OCI-LY1 (cell line): Measurements from ENCODE around the gene RARRES1.

ENCODE experiments used
- H2AFZ ChIP-seq: fragments of 200-600 bp; sonication (generic), shearing (Covaris generic); 2 replicates; pipeline ENCODE4 v1.6.0; 2014; ENCODE audit warnings: antibody characterized with exemption, mild to moderate bottlenecking, low read length
- H3F3A ChIP-seq: fragments of 200-600 bp; sonication (generic), shearing (Covaris generic); 2 replicates; pipeline ENCODE4 v1.6.0; 2014; ENCODE audit warnings: mild to moderate bottlenecking, antibody characterized with exemption, low read length, moderate library complexity; ENCODE audit not compliant: insufficient read depth
- H3K27ac ChIP-seq: fragments of 200-600 bp; sonication (generic); 2 replicates; pipeline ENCODE4 v1.5.1; 2014; ENCODE audit warnings: low read length, mixed run types, mild to moderate bottlenecking, low read depth; ENCODE audit not compliant: poor library complexity, severe bottlenecking
- H3K27me3 ChIP-seq: fragments of 200-600 bp; sonication (generic); 2 replicates; pipeline ENCODE4 v1.6.0; 2014; ENCODE audit warnings: antibody characterized with exemption, mild to moderate bottlenecking, low read length, moderate library complexity; ENCODE audit not compliant: insufficient read depth
- H3K36me3 ChIP-seq: fragments of 200-600 bp; sonication (generic); 2 replicates; pipeline ENCODE4 v1.6.1; 2014; ENCODE audit warnings: mild to moderate bottlenecking, antibody characterized with exemption, low read length, moderate library complexity, mixed read lengths; ENCODE audit not compliant: insufficient read depth
- H3K4me1 ChIP-seq: fragments of 200-600 bp; sonication (generic); 2 replicates; pipeline ENCODE4 v1.5.1; 2014; ENCODE audit warnings: mild to moderate bottlenecking, low read length, moderate library complexity; ENCODE audit not compliant: insufficient read depth, severe bottlenecking
- H3K4me2 ChIP-seq: fragments of 200-600 bp; sonication (generic), shearing (Covaris generic); 2 replicates; pipeline ENCODE4 v1.6.1; 2014; ENCODE audit warnings: low read length
- H3K4me3 ChIP-seq: fragments of 200-600 bp; sonication (generic); 2 replicates; pipeline ENCODE4 v1.5.1; 2014; ENCODE audit warnings: low read length, low read depth, mild to moderate bottlenecking, mixed read lengths; ENCODE audit not compliant: poor library complexity, severe bottlenecking
- H3K79me2 ChIP-seq: fragments of 200-600 bp; shearing (Covaris generic); 2 replicates; pipeline ENCODE4 v1.6.1; 2016; ENCODE audit warnings: mixed run types, low read length, mixed read lengths; ENCODE audit not compliant: insufficient read depth
- H3K9ac ChIP-seq: fragments of 200-600 bp; sonication (generic), shearing (Covaris generic); 2 replicates; pipeline ENCODE4 v1.6.1; 2014; ENCODE audit warnings: mild to moderate bottlenecking, low read length, mixed read lengths
- H3K9me2 ChIP-seq: fragments of 200-600 bp; sonication (generic), shearing (Covaris generic); 2 replicates; pipeline ENCODE4 v1.6.1; 2014; ENCODE audit warnings: low read depth, mild to moderate bottlenecking, low read length, mixed read lengths
- H3K9me3 ChIP-seq: fragments of 200-600 bp; shearing (Covaris generic); 2 replicates; pipeline ENCODE4 v1.6.1; 2014; ENCODE audit warnings: low read length, mixed read lengths
- H4K20me1 ChIP-seq: fragments of 200-600 bp; sonication (generic), shearing (Covaris generic); 2 replicates; pipeline ENCODE4 v1.6.0; 2016; ENCODE audit warnings: mild to moderate bottlenecking, low read length; ENCODE audit not compliant: insufficient read depth
- CTCF ChIP-seq: fragments of 200-600 bp; sonication (generic), shearing (Covaris generic); IDR thresholded peaks from 2 replicates; pipeline ENCODE4 v1.5.1; 2017; ENCODE audit warnings: mild to moderate bottlenecking, antibody characterized with exemption, low read length, moderate library complexity, mixed read lengths
- EZH2 ChIP-seq: fragments of 200-600 bp; sonication (generic), shearing (Covaris generic); IDR thresholded peaks from 2 replicates; pipeline ENCODE4 v1.8.0; 2017; ENCODE audit warnings: borderline replicate concordance, mixed run types, mild to moderate bottlenecking, antibody characterized with exemption, low read length, moderate library complexity, mixed read lengths

The RARRES1 gene

GRCh38 chr3:158751316-158751715, 19.1 kb upstream of the RARRES1 start:
- Histone ChIP-seq H3K36me3 (no peaks in the 10 kb centered on the region), H3K4me2 (no peak overlapping the region), H3K9me2 (no peaks in the 10 kb centered on the region), H3K27ac (no peak overlapping the region), H3K9ac (no peak overlapping the region), H3K27me3 (no peaks in the 10 kb centered on the region), H3F3A (no peaks in the 10 kb centered on the region), H2AFZ (no peak overlapping the region), H3K79me2 (no peaks in the 10 kb centered on the region), H4K20me1 (no peaks in the 10 kb centered on the region), H3K4me3 (no peak overlapping the region), H3K4me1 (peaks cover 15% of the 10 kb centered on the region), H3K9me3 (no peaks in the 10 kb centered on the region)
- no peak for TF ChIP-seq CTCF
- no peak for TF ChIP-seq EZH2

GRCh38 chr3:158750016-158750415, 17.8 kb upstream of the RARRES1 start:
- no peak overlapping the region for H3K27ac ChIP-seq
- H3K36me3 ChIP-seq: no peaks in the 10 kb centered on the region
- no peaks in the 10 kb centered on the region for H3K27me3 ChIP-seq
- H3F3A ChIP-seq: no peaks in the 10 kb centered on the region
- no peaks in the 10 kb centered on the region for H3K9me3 ChIP-seq
- no peak overlapping the region for H3K4me2 ChIP-seq
- no peaks in the 10 kb centered on the region for H3K9me2 ChIP-seq
- H4K20me1 ChIP-seq: no peaks in the 10 kb centered on the region
- H3K9ac ChIP-seq: no peak overlapping the region
- peaks cover 15% of the 10 kb centered on the region for H3K4me1 ChIP-seq
- no peak overlapping the region for H3K4me3 ChIP-seq
- no peak for TF ChIP-seq EZH2
- TF ChIP-seq CTCF: no peak
- no peak overlapping the region for H2AFZ ChIP-seq
- H3K79me2 ChIP-seq: no peaks in the 10 kb centered on the region

GRCh38 chr3:158749526-158749925, 17.3 kb upstream of the RARRES1 start:
- Histone ChIP-seq H3K4me3 (no peak overlapping the region), H3K36me3 (no peaks in the 10 kb centered on the region), H3K27me3 (no peaks in the 10 kb centered on the region), H3K4me2 (no peak overlapping the region), H2AFZ (no peak overlapping the region), H3K9ac (no peak overlapping the region), H3K27ac (no peak overlapping the region), H3K9me2 (no peaks in the 10 kb centered on the region), H3K9me3 (no peaks in the 10 kb centered on the region), H3F3A (no peaks in the 10 kb centered on the region), H3K79me2 (no peaks in the 10 kb centered on the region), H3K4me1 (peaks cover 15% of the 10 kb centered on the region), H4K20me1 (no peaks in the 10 kb centered on the region)
- TF ChIP-seq CTCF (no peak), EZH2 (no peak)
